Measurements from ENCODE around the gene LARP4B. TPM values are rescaled to one million over a fixed set of nuclear protein-coding genes. Genes with fewer than 3 reads are reported as not detected.

Gene LARP4B
- total RNA-seq, 1 donor from 2014 or later = 33.1 TPM

DNA sequence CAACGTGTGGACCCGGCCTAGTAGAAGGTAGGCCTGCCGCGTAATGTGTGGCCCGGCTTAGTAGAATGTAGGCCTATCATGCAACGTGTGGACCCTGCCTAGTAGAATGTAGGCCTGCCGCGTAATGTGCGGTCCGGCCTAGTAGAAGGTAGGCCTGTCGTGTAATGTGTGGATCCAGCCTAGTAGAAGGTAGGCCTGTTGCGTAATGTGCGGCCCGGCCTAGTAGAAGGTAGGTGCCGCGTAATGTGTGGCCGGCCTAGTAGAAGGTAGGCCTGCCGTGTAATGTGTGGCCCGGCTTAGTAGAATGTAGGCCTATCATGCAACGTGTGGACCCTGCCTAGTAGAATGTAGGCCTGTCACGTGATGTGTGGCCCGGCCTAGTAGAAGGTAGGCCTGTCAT, 44.8 kb upstream of the LARP4B start:
- H3K9me3 Mint-ChIP-seq = peaks cover 36% of the 10 kb centered on the region
- Histone ChIP-seq H3K36me3 (no peaks in the 10 kb centered on the region), H3K4me3 (no peak overlapping the region), H3K27me3 (no peaks in the 10 kb centered on the region), H3K4me2 (no peak overlapping the region), H3K79me2 (ENCODE audit: low read depth) (no peaks in the 10 kb centered on the region), H3K9ac (no peak overlapping the region), H3F3A (ENCODE audit: low read depth) (no peaks in the 10 kb centered on the region), H4K20me1 (ENCODE audit: low read depth) (no peaks in the 10 kb centered on the region), H3K4me1 (no peaks in the 10 kb centered on the region), H3K9me3 (ENCODE audit: low read depth) (peaks cover 11% of the 10 kb centered on the region), H3K27ac (no peak overlapping the region), H2AFZ (replicated peaks) (no peak overlapping the region)
- peaks cover 18% of the 10 kb centered on the region for H3K36me3 Mint-ChIP-seq
- no peak for TF ChIP-seq CTCF (IDR thresholded peaks at IDR 0.05)
- no peak for TF ChIP-seq EZH2phosphoT487 (IDR thresholded peaks at IDR 0.05)
- no peak for TF ChIP-seq EZH2 (IDR thresholded peaks at IDR 0.05)
- DNase-seq (ENCODE audit: low spot score) = no peak
- no peak overlapping the region for H3K4me3 Mint-ChIP-seq
- H3K27ac Mint-ChIP-seq = no peak overlapping the region
- H3K4me1 Mint-ChIP-seq = peaks cover 12% of the 10 kb centered on the region
- no peaks in the 10 kb centered on the region for H3K27me3 Mint-ChIP-seq (ENCODE audit: insufficient read depth, low read depth)

GRCh38 chr10:974785-975074, 43.2 kb upstream of the LARP4B start:
- H3K9ac ChIP-seq = no peak overlapping the region
- H3K4me3 Mint-ChIP-seq = no peak overlapping the region

DNA sequence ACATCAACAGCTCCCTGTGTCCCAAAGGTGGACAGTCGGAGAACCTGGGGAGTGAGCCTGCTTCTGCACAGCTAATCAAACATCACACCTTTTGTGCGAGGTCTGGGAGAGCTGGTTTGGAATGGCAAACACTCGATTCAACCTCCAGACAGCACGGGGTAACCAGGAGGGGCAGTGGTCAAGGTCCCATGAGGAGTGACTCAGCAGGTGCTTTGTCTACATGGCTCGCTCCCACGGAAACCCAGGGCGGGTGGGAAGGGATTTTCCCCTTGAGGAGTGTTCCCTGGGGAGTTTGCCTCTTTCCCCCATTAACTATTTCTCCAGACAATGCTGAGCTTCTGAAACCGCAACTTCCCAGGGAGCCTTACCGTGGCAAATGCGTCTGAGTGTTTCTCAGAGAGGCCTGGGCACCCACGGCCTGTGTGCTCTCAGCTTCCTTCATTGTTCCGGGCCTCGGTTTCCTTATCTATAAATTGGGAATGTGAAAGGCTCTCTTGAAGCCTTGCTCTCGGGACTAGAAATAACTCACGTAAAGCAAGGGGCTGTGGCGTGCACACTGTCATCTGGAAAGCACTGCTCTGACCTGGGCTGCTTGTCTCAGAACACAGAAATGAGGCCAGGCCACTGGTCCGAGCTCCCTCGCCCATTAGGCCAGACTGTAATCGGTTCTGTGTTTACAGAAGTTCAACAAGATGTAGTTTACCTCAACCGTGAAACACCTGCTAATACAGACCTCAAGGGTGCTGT, 42.7 kb upstream of the LARP4B start:
- no peaks in the 10 kb centered on the region for H3F3A ChIP-seq (ENCODE audit: low read depth)
- DNase-seq (ENCODE audit: low spot score) = no peak
- no peaks in the 10 kb centered on the region for H3K79me2 ChIP-seq (ENCODE audit: low read depth)
- Mint-ChIP-seq H3K9me3 (peaks cover 23% of the 10 kb centered on the region), H3K4me3 (no peak overlapping the region), H3K27me3 (ENCODE audit: insufficient read depth, low read depth) (no peaks in the 10 kb centered on the region), H3K27ac (peak overlapping the region; percentile 81), H3K4me1 (peaks cover 15% of the 10 kb centered on the region), H3K36me3 (peaks cover 10% of the 10 kb centered on the region)
- no peak overlapping the region for H3K4me2 ChIP-seq
- no peaks in the 10 kb centered on the region for H3K36me3 ChIP-seq
- H3K27me3 ChIP-seq = no peaks in the 10 kb centered on the region
- TF ChIP-seq CTCF (IDR thresholded peaks at IDR 0.05) = no peak
- TF ChIP-seq EZH2phosphoT487 (IDR thresholded peaks at IDR 0.05) = no peak
- TF ChIP-seq EZH2 (IDR thresholded peaks at IDR 0.05) = no peak
- no peaks in the 10 kb centered on the region for H4K20me1 ChIP-seq (ENCODE audit: low read depth)
- peaks cover 6% of the 10 kb centered on the region for H3K9me3 ChIP-seq (ENCODE audit: low read depth)
- no peak overlapping the region for H3K4me3 ChIP-seq
- H3K27ac ChIP-seq = no peak overlapping the region
- no peak overlapping the region for H3K9ac ChIP-seq
- H3K4me1 ChIP-seq = no peaks in the 10 kb centered on the region
- H2AFZ ChIP-seq (replicated peaks) = no peak overlapping the region

More at GRCh38 chr10:974785-975074, 43.2 kb upstream of the LARP4B start:
- Histone ChIP-seq H3K27ac (no peak overlapping the region), H2AFZ (replicated peaks) (no peak overlapping the region), H3K9me3 (ENCODE audit: low read depth) (peaks cover 8% of the 10 kb centered on the region), H3K36me3 (no peaks in the 10 kb centered on the region), H3F3A (ENCODE audit: low read depth) (no peaks in the 10 kb centered on the region), H3K27me3 (no peaks in the 10 kb centered on the region), H4K20me1 (ENCODE audit: low read depth) (no peaks in the 10 kb centered on the region), H3K4me1 (no peaks in the 10 kb centered on the region), H3K79me2 (ENCODE audit: low read depth) (no peaks in the 10 kb centered on the region), H3K4me2 (no peak overlapping the region), H3K4me3 (no peak overlapping the region)
- no peak for TF ChIP-seq EZH2 (IDR thresholded peaks at IDR 0.05)
- no peak for TF ChIP-seq CTCF (IDR thresholded peaks at IDR 0.05)
- TF ChIP-seq EZH2phosphoT487 (IDR thresholded peaks at IDR 0.05) = no peak
- peaks cover 11% of the 10 kb centered on the region for H3K36me3 Mint-ChIP-seq
- no peak overlapping the region for H3K27ac Mint-ChIP-seq
- H3K4me1 Mint-ChIP-seq = peaks cover 15% of the 10 kb centered on the region
- no peak for DNase-seq (ENCODE audit: low spot score)
- H3K27me3 Mint-ChIP-seq (ENCODE audit: insufficient read depth, low read depth) = no peaks in the 10 kb centered on the region
- H3K9me3 Mint-ChIP-seq = peaks cover 26% of the 10 kb centered on the region

All from neural progenitor cell (in vitro differentiated cells).